Mucosa of gallbladder (tissue), 1 donor: ENCODE data around the gene NAA40. TPM values are rescaled to one million over a fixed set of nuclear protein-coding genes. Genes with fewer than 3 reads are reported as not detected.

ENCODE experiments used
- DNase-seq: peaks from one replicate; pipeline ENCODE4 v3.0.0-alpha.2; 2020; ENCODE audit warnings: low spot score
- total RNA-seq: library from RNA; stranded (reverse); gene quantifications from one replicate; pipeline ENCODE4 v1.2.1, GENCODE V29; 2021
- donor health status: DM: no; HTN: no; CAD: no.

The NAA40 gene
- total RNA-seq, result 26.2 TPM

GRCh38 chr11:63938479-63939396, at the start of gene NAA40:
Gene NAA40, plus strand, starts transcription at chr11:63939002. Its CDS starts 95 bp downstream, at chr11:63939097.
- DNase-seq, result peak; percentile 94

- DNase-seq, result no peak
Measured at GRCh38 chr11:63889344-63889743, 49.5 kb upstream of the NAA40 start.

DNA sequence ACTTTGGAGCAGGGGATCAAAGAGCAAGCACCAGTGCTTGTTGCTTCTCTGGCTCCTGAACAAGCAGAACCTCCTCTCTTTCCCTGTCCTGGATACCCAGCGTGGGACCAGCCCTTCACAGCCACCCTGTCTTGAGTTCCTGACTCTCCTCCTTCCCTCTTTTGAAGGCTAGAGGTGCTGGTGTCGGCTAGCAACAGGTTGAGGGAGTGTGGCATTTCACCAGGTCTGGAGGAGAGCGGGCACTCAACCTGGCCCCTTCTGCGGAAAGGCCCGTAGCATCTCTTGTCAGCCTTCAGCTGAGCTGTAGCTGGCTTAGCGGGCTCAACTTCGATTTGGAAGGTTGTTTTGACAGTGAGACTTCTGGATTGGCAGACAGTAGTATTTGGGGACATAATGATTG, 48.4 kb upstream of the NAA40 start:
- DNase-seq, result no peak

- DNase-seq, result no peak
Measured at GRCh38 chr11:63892228-63892627, 46.6 kb upstream of the NAA40 start.

DNA sequence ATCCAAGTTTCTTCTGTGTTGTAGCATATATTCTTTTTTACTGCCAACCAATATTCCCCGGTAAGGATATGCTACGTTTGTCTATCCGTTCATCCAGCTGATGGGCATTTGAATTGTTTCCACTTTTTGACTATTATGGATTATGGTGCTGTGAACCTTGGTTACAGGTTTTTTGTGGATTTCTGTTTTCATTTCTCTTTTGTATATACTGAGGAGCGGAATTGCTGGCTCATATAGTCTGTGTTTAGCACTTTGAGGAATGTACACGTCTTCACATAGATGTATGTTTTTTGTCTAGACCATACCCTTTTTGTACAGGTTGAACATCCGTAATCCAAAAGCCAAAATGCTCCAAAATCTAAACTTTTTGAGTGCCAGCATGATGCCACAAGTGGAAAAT, 45.4 kb upstream of the NAA40 start:
- no peak for DNase-seq

GRCh38 chr11:63896071-63896470, 42.7 kb upstream of the NAA40 start:
- peak; percentile 47 for DNase-seq

GRCh38 chr11:63897459-63898146, 41.2 kb upstream of the NAA40 start:
- no peak for DNase-seq

GRCh38 chr11:63901660-63902059, 37.1 kb upstream of the NAA40 start:
- no peak for DNase-seq

DNA sequence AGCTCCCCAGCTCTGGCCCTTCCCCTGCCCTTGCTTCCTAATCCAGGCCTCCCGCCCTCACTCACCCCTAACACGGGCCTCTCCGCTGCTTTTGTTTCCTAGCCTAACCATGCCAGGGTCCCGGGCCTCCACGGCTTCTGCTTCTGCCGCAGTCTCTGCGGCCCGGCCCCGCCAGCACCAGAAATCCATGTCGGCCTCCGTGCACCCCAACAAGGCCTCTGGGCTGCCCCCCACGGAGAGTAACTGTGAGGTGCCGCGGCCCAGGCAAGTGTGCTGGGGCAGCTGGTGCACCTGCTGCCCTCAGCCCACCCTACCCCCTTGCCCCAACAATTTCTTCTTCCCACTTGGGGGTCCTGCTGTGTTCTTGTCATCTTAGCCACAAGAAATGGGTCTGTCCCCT, 34.9 kb upstream of the NAA40 start:
- DNase-seq, result no peak

DNA sequence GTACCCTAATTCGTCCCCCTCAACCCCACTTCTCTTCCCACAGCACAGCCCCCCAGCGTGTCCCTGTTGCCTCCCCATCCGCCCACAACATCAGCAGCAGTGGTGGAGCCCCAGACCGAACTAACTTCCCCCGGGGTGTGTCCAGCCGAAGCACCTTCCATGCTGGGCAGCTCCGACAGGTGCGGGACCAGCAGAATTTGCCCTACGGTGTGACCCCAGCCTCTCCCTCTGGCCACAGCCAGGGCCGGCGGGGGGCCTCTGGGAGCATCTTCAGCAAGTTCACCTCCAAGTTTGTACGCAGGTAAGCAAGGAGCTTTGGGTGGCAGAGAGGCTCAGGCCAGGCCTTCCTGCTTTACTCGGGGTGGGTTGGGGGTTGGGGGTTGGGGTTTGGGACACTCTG, 34.1 kb upstream of the NAA40 start:
- DNase-seq, result no peak

GRCh38 chr11:63905179-63905578, 33.6 kb upstream of the NAA40 start:
- no peak for DNase-seq

- DNase-seq, result no peak
Measured at GRCh38 chr11:63906087-63906486, 32.7 kb upstream of the NAA40 start.

DNA sequence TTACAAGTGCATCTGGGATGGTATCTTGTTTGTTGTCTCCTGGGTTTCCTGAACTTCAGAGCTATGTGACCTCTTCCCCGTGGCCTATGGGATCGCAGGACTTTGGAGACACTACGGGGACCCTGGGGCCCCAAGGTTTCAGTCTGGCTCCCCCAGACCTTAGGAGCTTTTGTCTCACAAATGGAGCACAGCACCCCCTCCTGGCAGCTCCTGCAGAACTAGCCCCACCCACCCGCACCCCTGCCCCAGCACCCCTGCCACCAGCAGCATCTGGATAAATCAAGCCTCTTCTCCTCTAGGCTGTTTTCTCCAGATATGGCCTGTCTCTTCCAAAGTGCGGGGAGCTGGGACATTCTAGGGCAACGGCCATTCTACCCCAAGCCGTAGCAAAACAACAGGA, 32.2 kb upstream of the NAA40 start:
- no peak for DNase-seq

DNA sequence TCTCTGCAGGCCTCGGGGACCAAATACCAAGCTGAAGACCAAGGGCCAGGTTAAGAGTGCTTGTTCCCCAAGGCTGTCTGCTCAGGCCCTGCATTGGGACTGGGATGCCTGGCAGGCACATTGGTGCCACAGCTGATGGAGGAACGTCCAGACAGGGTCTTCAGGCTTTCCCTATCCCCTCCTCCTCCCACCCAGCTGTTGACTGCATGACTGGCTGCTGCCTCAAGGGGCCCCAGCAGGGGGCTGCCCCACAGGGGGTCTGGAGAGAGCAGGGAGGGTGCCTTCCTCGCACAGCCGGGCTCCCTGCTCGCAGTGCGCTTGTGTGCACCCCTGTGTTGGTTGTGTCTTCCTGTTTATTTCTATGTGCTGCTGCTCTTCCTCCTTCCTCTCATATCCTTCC, 31.7 kb upstream of the NAA40 start:
- DNase-seq, result no peak

- no peak for DNase-seq
Measured at GRCh38 chr11:63907808-63908530, 30.8 kb upstream of the NAA40 start.

DNA sequence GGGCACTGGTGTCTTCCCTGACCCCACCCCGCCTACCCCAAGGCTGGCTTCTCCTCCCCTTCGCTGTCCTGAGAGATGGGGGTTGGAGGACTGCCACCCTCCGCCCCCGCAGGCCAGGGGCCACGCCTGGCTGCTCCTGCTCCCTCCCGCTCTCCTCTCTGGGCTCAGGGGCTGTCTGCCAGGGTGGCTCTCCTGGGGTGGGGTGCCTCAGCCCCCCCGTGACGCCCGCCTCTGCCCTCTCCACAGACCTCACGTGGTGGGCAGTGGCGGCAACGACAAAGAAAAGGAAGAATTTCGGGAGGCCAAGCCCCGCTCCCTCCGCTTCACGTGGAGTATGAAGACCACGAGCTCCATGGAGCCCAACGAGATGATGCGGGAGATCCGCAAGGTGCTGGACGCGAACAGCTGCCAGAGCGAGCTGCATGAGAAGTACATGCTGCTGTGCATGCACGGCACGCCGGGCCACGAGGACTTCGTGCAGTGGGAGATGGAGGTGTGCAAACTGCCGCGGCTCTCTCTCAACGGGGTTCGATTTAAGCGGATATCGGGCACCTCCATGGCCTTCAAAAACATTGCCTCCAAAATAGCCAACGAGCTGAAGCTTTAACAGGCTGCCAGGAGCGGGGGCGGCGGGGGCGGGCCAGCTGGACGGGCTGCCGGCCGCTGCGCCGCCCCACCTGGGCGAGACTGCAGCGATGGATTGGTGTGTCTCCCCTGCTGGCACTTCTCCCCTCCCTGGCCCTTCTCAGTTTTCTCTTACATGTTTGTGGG, 30.0 kb upstream of the NAA40 start:
- DNase-seq, result no peak

GRCh38 chr11:63909591-63910506, 29.0 kb upstream of the NAA40 start:
- DNase-seq, result no peak

DNA sequence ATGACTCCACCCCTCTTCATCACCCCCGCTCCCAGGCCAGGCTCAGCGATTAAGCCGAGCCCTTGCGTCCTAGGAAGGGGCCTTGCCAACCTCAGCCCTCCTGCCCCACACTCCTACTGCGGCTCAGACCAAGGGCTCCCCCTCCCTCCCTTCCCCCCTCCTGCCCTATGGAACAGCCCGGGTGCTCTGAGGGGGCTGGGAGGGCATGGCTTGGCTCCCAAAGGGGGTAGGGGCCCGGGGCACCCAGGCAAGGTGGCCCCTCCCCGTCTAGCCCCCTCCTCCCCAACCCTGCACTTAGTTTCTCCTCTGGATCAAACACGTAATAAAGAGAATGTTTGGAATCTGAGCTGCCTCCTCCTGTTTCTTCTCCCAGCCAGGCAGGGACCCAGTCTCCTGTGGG, 28.1 kb upstream of the NAA40 start:
- no peak for DNase-seq

DNA sequence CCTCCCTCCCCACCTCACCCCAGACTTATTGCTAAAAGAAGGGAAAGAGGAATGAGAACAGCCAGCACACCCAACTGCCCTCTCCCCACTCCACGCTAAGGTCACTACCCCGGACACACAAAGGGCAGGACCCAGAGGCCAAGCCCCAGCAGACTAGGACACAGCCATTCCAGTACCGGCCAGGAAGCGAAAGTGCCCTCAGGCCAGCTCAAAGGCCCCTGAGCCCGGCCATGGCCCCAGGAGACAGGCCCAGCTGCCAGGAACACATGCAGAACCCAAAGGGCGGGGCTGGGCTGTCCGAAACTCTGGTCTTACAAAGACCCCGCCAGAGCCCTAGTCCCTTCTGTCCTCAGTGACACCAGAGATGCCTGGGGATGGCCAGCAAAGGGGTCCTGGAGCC, 27.4 kb upstream of the NAA40 start:
- DNase-seq, result no peak

GRCh38 chr11:63911876-63912275, 26.9 kb upstream of the NAA40 start:
- DNase-seq, result no peak

DNA sequence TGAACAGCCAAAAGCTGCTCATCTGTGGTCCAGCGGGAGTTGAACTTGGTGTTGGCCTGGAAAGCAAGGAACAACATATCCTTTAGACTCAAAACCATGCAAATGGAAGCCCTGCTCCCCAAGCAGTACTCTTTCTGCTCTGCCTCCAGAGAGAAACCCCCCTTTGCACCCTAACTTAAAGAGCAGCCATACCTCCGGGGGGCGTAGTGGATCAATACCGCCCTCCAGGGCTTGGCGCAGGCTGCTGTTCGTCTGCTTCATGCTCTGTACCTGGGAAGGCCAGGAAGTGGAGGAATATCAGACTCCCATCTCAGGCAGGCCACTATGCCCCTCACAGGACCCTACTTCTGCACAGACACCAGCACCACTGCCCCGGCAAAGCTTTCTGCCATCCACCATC, 26.1 kb upstream of the NAA40 start:
- no peak for DNase-seq
